Ovary (tissue), 9 donors: ENCODE data around the gene ATP6V0B. TPM values are rescaled to one million over a fixed set of nuclear protein-coding genes. Genes with fewer than 3 reads are reported as not detected.
A peak's percentile ranks its signal among the peaks of the same experiment; 100 is the strongest.

Source experiments
- DNase-seq, 5 donors: peaks; one replicate each; pipeline ENCODE4 v3.0.0-alpha.2; 2019 to 2020
- H3K27ac ChIP-seq, 2 donors: fragments of 200-600 bp; one replicate each; pipeline versions ENCODE4 v1.5.1 to v1.8.0; 2019 to 2022
- H3K27me3 ChIP-seq: fragments of 200-600 bp; one replicate; pipeline ENCODE4 v1.8.0; 2022
- H3K36me3 ChIP-seq: fragments of 200-600 bp; sonication (generic); one replicate; pipeline ENCODE4 v1.5.1; 2019
- H3K4me1 ChIP-seq: one replicate; pipeline ENCODE4 v1.8.1; 2013; ENCODE audit warnings: mild to moderate bottlenecking, moderate library complexity; ENCODE audit not compliant: insufficient read depth
- H3K4me3 ChIP-seq: fragments of 200-600 bp; sonication (generic); one replicate; pipeline ENCODE4 v1.5.1; 2017
- H3K9me3 ChIP-seq, 2 donors: fragments of 200-600 bp in 1 of 2; sonication (generic) in 1 of 2; one replicate each; pipeline versions ENCODE4 v1.5.1 to v1.8.1; 2013 to 2019; ENCODE audit warnings: mild to moderate bottlenecking in 1 of 2, moderate library complexity in 1 of 2
- CTCF ChIP-seq, 3 donors: fragments of 450-650 bp in 2 of 3; fragments of 200-600 bp in 1 of 3; IDR thresholded peaks; one replicate each; pipeline versions ENCODE4 v1.5.1 to v1.8.0; 2016 to 2022; ENCODE audit warnings: antibody characterized with exemption in 3 of 3, mild to moderate bottlenecking in 1 of 3
- EP300 ChIP-seq: sonication (generic); formaldehyde crosslinking; IDR thresholded peaks from one replicate; pipeline ENCODE4 v1.6.1; 2017; ENCODE audit warnings: antibody characterized with exemption
- POLR2A ChIP-seq: fragments of 450-650 bp; IDR thresholded peaks from one replicate; pipeline ENCODE4 v1.6.1; 2017; ENCODE audit warnings: antibody characterized with exemption, mild to moderate bottlenecking, moderate library complexity
- WGBS, 3 donors: extraction: QIAGEN DNeasy Blood & Tissue Kit in 1 of 3; methylation state at CpG; one replicate each; pipeline versions ENCODE4 v1.1.5 to v1.1.7; 2013 to 2017; 5-methylcytosine and 5-hydroxymethylcytosine counted together
- intact Hi-C, 4 donors: fragments of 100-400 bp; cut with DNase I; formaldehyde crosslinking; loops; one replicate each; pipeline versions ENCODE4 v1.11.0 to v1.15.1; 2022 to 2023
- polyA plus RNA-seq, 2 donors: library from polyadenylated mRNA; stranded (reverse); fragments of 200-250 nt in 1 of 2; fragments of 350-450 nt in 1 of 2; fragmentation: Illumina TruSeq in 1 of 2; extraction: RNeasy Lipid Tissue Mini Kit (QIAGEN cat#74804) in 1 of 2; gene quantifications; one replicate each; pipeline ENCODE4 v1.2.3, GENCODE V29; 2013 to 2014
- total RNA-seq, 7 donors: library from RNA; depleted of rRNA in 2 of 7; stranded (reverse); fragments of >200 nt in 2 of 7; fragmentation: NEBNext Ultra II Directional in 3 of 7; extraction: Animal tissue kit (Norgen Biotek cat#: 25700) in 3 of 7; gene quantifications; one replicate each; pipeline versions ENCODE4 v1.1.0 to v1.2.4, GENCODE V29; 2016 to 2023
- donor health status: DM: no; HTN: no; CAD: no; lungs with moderate emphysema.
- donor health status: DM: no; HTN: no; CAD: no.
- donor health status: Bipolar disorder and iron deficiency.
- donor health status: DM: yes; HTN: yes; CAD: no.
- donor health status: DM: no; HTN: no; CAD: no.
- donor health status: DM: yes; HTN: yes; CAD: no.

The ATP6V0B gene
- total and polyA plus RNA-seq, 9 donors = 46.1 to 108 (median 74.4) TPM

- Histone ChIP-seq H3K4me1 (peaks cover 9% of the 10 kb centered on the region), H3K36me3 (no peaks in the 10 kb centered on the region), H3K27ac (peak within 1 kb of the TSS; percentile 52 to 98), H3K27me3 (no peaks in the 10 kb centered on the region), H3K9me3 (no peaks in the 10 kb centered on the region), H3K4me3 (peak within 1 kb of the TSS; percentile 82)
- DNase-seq = peak; percentile 93 to 96 (median 94)
- intact Hi-C loops = no loop called here
- 0 to 1% (median 0%) methylated on average over 33 to 74 of the region's 74 CpGs for WGBS, 3 donors
- TF ChIP-seq EP300 (no peak), CTCF (IDR thresholded peaks at IDR 0.05) (peak in 2 of 3 donors; percentile 87 to 89), POLR2A (peak; percentile 48)
These were observed 28.3 kb upstream of the ATP6V0B start, which contains the start of gene IPO13 for GRCh38 chr1:43946236-43947060. Gene IPO13, plus strand, starts transcription at chr1:43946950. Its CDS starts 651 bp downstream, at chr1:43947601.

- H3K27me3 ChIP-seq = no peaks in the 10 kb centered on the region
- H3K4me1 ChIP-seq = peaks cover 9% of the 10 kb centered on the region
- peak overlapping the region; percentile 82 for H3K4me3 ChIP-seq
- TF ChIP-seq EP300 (no peak), POLR2A (no peak), CTCF (IDR thresholded peaks at IDR 0.05) (no peak)
- peak overlapping the region in 1 of 2 donors; percentile 98 for H3K27ac ChIP-seq
- WGBS, 3 donors = 2 to 5% (median 3%) methylated on average over 24 to 27 of the region's 27 CpGs
- H3K36me3 ChIP-seq = no peaks in the 10 kb centered on the region
- H3K9me3 ChIP-seq = no peaks in the 10 kb centered on the region
- intact Hi-C loops = no loop called here
- DNase-seq = peak in 4 of 5 donors; percentile 38 to 69 (median 64)
These were observed 27.5 kb upstream of the ATP6V0B start for GRCh38 chr1:43947061-43947873.

- H3K36me3 ChIP-seq = no peaks in the 10 kb centered on the region
- intact Hi-C loops = no loop called here
- peaks cover 9% of the 10 kb centered on the region for H3K4me1 ChIP-seq
- no peak for TF ChIP-seq POLR2A
- TF ChIP-seq EP300 = no peak
- TF ChIP-seq CTCF (IDR thresholded peaks at IDR 0.05) = no peak
- WGBS, 3 donors = 0 to 8% (median 5%) methylated on average over 3 of the region's 3 CpGs
- no peak for DNase-seq
- H3K9me3 ChIP-seq = no peaks in the 10 kb centered on the region
- no peaks in the 10 kb centered on the region for H3K27me3 ChIP-seq
- H3K27ac ChIP-seq = no peak overlapping the region
- peak overlapping the region; percentile 82 for H3K4me3 ChIP-seq
These were observed 26.8 kb upstream of the ATP6V0B start for GRCh38 chr1:43947874-43948437.

GRCh38 chr1:43949678-43950077 is 25.1 kb upstream of the ATP6V0B start:
- Histone ChIP-seq H3K27me3 (no peaks in the 10 kb centered on the region), H3K9me3 (no peaks in the 10 kb centered on the region), H3K4me3 (no peak overlapping the region), H3K27ac (no peak overlapping the region), H3K4me1 (peaks cover 9% of the 10 kb centered on the region), H3K36me3 (no peaks in the 10 kb centered on the region)
- DNase-seq = no peak
- intact Hi-C loops = no loop called here
- 61 to 84% (median 68%) methylated on average over 12 to 13 of the region's 13 CpGs for WGBS, 3 donors
- TF ChIP-seq POLR2A (no peak), EP300 (no peak), CTCF (IDR thresholded peaks at IDR 0.05) (no peak)
